PC-3 (cell line): ENCODE results near the gene NUDT6. TPM values are rescaled to one million over a fixed set of nuclear protein-coding genes. Genes with fewer than 3 reads are reported as not detected.

Source experiments
- ATAC-seq: fragments of 200-7000 bp; cut with Tn5 transposase; 2 replicates; pipeline ENCODE4 v1.9.1; 2020; ENCODE audit warnings: mild to moderate bottlenecking, moderate library complexity
- BruUV-seq: library from RNA; stranded (reverse); fragments of 400-500 nt; replicated peaks from 2 replicates; lab custom pipeline; 2021; lab: Mats Ljungman, UMichigan
- CTCF ChIA-PET: fragments of 300-600 bp; sonication (Branson Sonifier 250); formaldehyde crosslinking; loops from one replicate; lab custom pipeline; 2022; ENCODE audit warnings: antibody characterized with exemption; lab: Charles Lee
- POLR2A ChIA-PET: fragments of 300-600 bp; sonication (Branson Sonifier 250); formaldehyde crosslinking; loops from one replicate; lab custom pipeline; 2022; ENCODE audit warnings: antibody characterized with exemption; ENCODE audit not compliant: unreplicated experiment; lab: Charles Lee
- DNase-seq: peaks from one replicate; pipeline ENCODE4 v3.0.0-alpha.2; 2015
- H2AFZ ChIP-seq: fragments of 300-600 bp; sonication (generic); 2 replicates; pipeline ENCODE4 v1.6.0; 2016; ENCODE audit warnings: antibody characterized with exemption, low read length
- H3F3A ChIP-seq: fragments of 300-600 bp; sonication (generic); one replicate; pipeline ENCODE4 v1.6.0; 2017; ENCODE audit warnings: antibody characterized with exemption, low read length, control low read depth, mild to moderate bottlenecking; ENCODE audit not compliant: unreplicated experiment
- H3K27ac ChIP-seq: fragments of 300-600 bp; sonication (generic); 2 replicates; pipeline ENCODE4 v1.5.1; 2016; ENCODE audit warnings: mild to moderate bottlenecking, low read length
- H3K27me3 ChIP-seq: fragments of 300-600 bp; sonication (generic); 2 replicates; pipeline ENCODE4 v1.6.1; 2016; ENCODE audit warnings: low read length, mixed read lengths
- H3K36me3 ChIP-seq: fragments of 300-600 bp; sonication (generic); 2 replicates; pipeline ENCODE4 v1.6.1; 2016; ENCODE audit warnings: low read depth, mixed run types, low read length, mixed read lengths
- H3K4me1 ChIP-seq: fragments of 300-600 bp; sonication (generic); 2 replicates; pipeline ENCODE4 v1.5.1; 2016; ENCODE audit warnings: low read length; ENCODE audit not compliant: insufficient read depth
- H3K4me2 ChIP-seq: fragments of 300-600 bp; sonication (generic); 2 replicates; pipeline ENCODE4 v1.6.0; 2016; ENCODE audit warnings: low read length
- H3K4me3 ChIP-seq: fragments of 300-600 bp; sonication (generic); 2 replicates; pipeline ENCODE4 v1.5.1; 2016; ENCODE audit warnings: mild to moderate bottlenecking, low read length, mixed read lengths
- H3K79me2 ChIP-seq: fragments of 300-600 bp; sonication (generic); 2 replicates; pipeline ENCODE4 v1.6.1; 2017; ENCODE audit warnings: low read length, mixed read lengths
- H3K9ac ChIP-seq: fragments of 300-600 bp; sonication (generic); 2 replicates; pipeline ENCODE4 v1.6.0; 2016; ENCODE audit warnings: mild to moderate bottlenecking, low read length
- H3K9me2 ChIP-seq: fragments of 300-600 bp; sonication (generic); replicated peaks from 2 replicates; pipeline ENCODE4 v1.6.1; 2016; ENCODE audit warnings: mixed run types, low read length, mixed read lengths
- H3K9me3 ChIP-seq: fragments of 300-600 bp; sonication (generic); 2 replicates; pipeline ENCODE4 v1.6.1; 2016; ENCODE audit warnings: low read length, mixed read lengths
- H4K20me1 ChIP-seq: fragments of 300-600 bp; sonication (generic); 2 replicates; pipeline ENCODE4 v1.6.1; 2016; ENCODE audit warnings: low read length, mixed read lengths
- EZH2 ChIP-seq: fragments of 300-600 bp; sonication (generic); IDR thresholded peaks from one replicate; pipeline ENCODE4 v1.6.1; 2017; ENCODE audit warnings: antibody characterized with exemption, mild to moderate bottlenecking, low read length; ENCODE audit not compliant: unreplicated experiment
- EZH2phosphoT487 ChIP-seq: fragments of 300-600 bp; sonication (generic); IDR thresholded peaks from 2 replicates; pipeline ENCODE4 v1.6.1; 2018; ENCODE audit warnings: mild to moderate bottlenecking, antibody characterized with exemption, low read length, borderline replicate concordance
- intact Hi-C: fragments of 100-400 bp; cut with micrococcal nuclease; formaldehyde crosslinking; loops from 2 replicates; pipeline ENCODE4 v1.9.0; 2023
- total RNA-seq: library from RNA; depleted of rRNA; stranded (reverse); fragments of >200 nt; gene quantifications from 2 replicates; pipeline ENCODE4 v1.2.3, GENCODE V29; 2014
- TF ChIP-seq, protein P1 (sequence below): fragments of 300-600 bp; sonication (generic); conservative IDR thresholded peaks from 2 replicates; pipeline ENCODE4 v1.5.1; 2017; ENCODE audit warnings: antibody characterized with exemption, low read depth, mild to moderate bottlenecking, low read length

The NUDT6 gene
- total RNA-seq, 1 experiment from 2014 or later: 6.9 TPM

DNA sequence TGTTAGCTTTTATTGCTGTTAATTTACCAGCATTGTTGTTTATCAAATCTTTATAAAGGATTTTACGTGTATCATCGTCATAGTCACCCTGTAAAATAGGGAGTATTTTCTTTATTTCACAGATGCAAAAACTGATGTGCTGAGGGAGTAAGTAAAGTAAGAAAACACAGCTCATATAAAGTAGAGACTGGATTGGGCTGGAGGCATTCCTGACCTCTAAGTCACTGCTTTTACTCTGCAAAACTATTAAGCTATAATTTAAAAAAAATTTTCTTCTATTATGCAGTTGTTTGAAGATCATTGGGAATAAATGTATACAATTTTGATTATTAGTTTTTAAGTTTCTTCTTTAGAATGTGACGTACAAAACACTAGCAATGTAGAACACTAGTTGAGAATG lies 45.9 kb downstream of the NUDT6 start:
- ChIA-PET CTCF (no interaction called here), POLR2A (interaction anchor here (0.6 kb wide), 1 partner anchor 27 kb away, joined by 3 read pairs; no protein-coding TSS in a partner anchor)
- Histone ChIP-seq H3K9me3 (no peaks in the 10 kb centered on the region), H3K4me1 (peaks cover 19% of the 10 kb centered on the region), H3K27ac (no peak overlapping the region), H3K27me3 (no peaks in the 10 kb centered on the region), H4K20me1 (no peaks in the 10 kb centered on the region), H3K9me2 (no peaks in the 10 kb centered on the region), H2AFZ (no peak overlapping the region), H3K9ac (no peak overlapping the region), H3K36me3 (peaks cover 7% of the 10 kb centered on the region; the same call in 1 of the 2 replicates), H3K79me2 (no peaks in the 10 kb centered on the region), H3F3A (no peaks in the 10 kb centered on the region), H3K4me2 (no peak overlapping the region), H3K4me3 (no peak overlapping the region)
- BruUV-seq: no TSS peak
- ATAC-seq (no peak), DNase-seq (no peak)
- TF ChIP-seq EZH2phosphoT487 (no peak), EZH2 (no peak)
- TF ChIP-seq, protein P1, sequence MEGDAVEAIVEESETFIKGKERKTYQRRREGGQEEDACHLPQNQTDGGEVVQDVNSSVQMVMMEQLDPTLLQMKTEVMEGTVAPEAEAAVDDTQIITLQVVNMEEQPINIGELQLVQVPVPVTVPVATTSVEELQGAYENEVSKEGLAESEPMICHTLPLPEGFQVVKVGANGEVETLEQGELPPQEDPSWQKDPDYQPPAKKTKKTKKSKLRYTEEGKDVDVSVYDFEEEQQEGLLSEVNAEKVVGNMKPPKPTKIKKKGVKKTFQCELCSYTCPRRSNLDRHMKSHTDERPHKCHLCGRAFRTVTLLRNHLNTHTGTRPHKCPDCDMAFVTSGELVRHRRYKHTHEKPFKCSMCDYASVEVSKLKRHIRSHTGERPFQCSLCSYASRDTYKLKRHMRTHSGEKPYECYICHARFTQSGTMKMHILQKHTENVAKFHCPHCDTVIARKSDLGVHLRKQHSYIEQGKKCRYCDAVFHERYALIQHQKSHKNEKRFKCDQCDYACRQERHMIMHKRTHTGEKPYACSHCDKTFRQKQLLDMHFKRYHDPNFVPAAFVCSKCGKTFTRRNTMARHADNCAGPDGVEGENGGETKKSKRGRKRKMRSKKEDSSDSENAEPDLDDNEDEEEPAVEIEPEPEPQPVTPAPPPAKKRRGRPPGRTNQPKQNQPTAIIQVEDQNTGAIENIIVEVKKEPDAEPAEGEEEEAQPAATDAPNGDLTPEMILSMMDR: no peak
- intact Hi-C loops: no loop called here

DNA sequence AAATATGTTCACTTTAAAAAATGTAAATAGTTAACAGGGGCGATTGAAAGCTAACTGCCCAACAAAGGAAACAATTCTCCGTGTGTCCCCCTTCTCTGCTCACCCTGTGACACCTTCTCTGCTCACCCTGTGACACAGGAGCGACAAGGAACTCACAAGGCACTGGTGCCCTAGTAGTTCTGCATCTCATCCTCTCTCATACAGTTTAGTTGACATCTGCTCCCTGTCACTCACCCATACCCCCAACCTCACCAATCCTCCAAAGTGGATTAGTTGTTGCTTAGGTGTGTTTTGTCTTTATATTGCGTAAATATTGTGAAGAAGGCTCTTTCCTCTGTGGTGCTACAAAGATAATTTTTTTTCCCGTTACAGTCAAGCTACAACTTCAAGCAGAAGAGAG lies 46.4 kb downstream of the NUDT6 start:
- no peak overlapping the region for H3K4me2 ChIP-seq
- no peaks in the 10 kb centered on the region for H3K79me2 ChIP-seq
- H3K27ac ChIP-seq: no peak overlapping the region
- H3K36me3 ChIP-seq: peaks cover 5% of the 10 kb centered on the region; the same call in 1 of the 2 replicates
- H3K4me1 ChIP-seq: peaks cover 19% of the 10 kb centered on the region
- TF ChIP-seq EZH2phosphoT487 (no peak), EZH2 (no peak)
- TF ChIP-seq, protein P1: no peak
- no peaks in the 10 kb centered on the region for H3F3A ChIP-seq
- H4K20me1 ChIP-seq: no peaks in the 10 kb centered on the region
- no peaks in the 10 kb centered on the region for H3K9me2 ChIP-seq
- H2AFZ ChIP-seq: no peak overlapping the region
- ATAC-seq (no peak), DNase-seq (no peak)
- H3K9me3 ChIP-seq: no peaks in the 10 kb centered on the region
- no peak overlapping the region for H3K4me3 ChIP-seq
- H3K9ac ChIP-seq: no peak overlapping the region
- CTCF ChIA-PET: no interaction called here
- intact Hi-C loops: no loop called here
- no peaks in the 10 kb centered on the region for H3K27me3 ChIP-seq
- POLR2A ChIA-PET: interaction anchor here (0.6 kb wide), 1 partner anchor 28 kb away, joined by 3 read pairs; no protein-coding TSS in a partner anchor
- BruUV-seq: no TSS peak

DNA sequence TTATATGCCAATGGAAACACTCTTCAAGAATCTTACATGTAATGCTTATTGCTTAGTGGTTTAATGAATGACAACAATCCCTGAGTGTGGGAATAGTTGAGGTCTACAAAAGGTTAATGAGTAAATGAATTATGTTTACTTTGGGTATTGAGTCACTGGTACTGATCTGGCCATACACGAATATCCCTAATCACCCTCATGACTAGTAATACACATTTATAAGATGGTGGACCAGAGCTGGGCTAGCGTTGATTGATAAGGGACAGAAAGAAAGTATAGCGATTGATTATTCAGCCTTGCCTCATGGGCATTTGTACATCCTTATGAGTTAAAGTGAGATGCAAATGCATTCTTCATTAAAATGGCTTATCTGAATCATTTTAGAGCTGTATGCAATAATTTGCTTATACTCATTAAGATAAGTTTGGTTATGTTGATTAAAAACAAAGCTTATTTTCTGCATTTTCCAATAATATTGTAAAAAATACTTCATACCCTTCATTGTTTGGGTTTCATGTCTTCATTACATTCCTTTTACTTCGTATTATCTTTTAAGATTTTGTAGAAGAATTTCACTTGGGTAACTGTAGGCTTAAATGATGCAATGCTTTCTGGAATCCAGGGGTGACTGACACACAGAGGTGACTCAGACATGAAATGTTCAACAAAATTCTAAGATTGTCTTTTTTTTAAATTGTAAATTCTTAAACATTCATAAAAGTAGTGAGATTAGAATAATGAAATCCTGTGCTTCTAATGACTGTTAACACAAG lies 48.4 kb downstream of the NUDT6 start:
- Histone ChIP-seq H3K9me2 (no peaks in the 10 kb centered on the region), H3K4me3 (peak overlapping the region; percentile 29; the same call in 1 of the 2 replicates), H3K9ac (peak overlapping the region; percentile 21; the same call in 1 of the 2 replicates), H3K27me3 (no peaks in the 10 kb centered on the region), H3K36me3 (no peaks in the 10 kb centered on the region), H3K9me3 (no peaks in the 10 kb centered on the region), H3K27ac (peak overlapping the region; percentile 80), H3K4me2 (peak overlapping the region; percentile 69), H3K4me1 (peaks cover 19% of the 10 kb centered on the region), H2AFZ (no peak overlapping the region), H3F3A (no peaks in the 10 kb centered on the region), H3K79me2 (no peaks in the 10 kb centered on the region), H4K20me1 (no peaks in the 10 kb centered on the region)
- ChIA-PET CTCF (interaction anchor here (0.6 to 0.7 kb wide), 2 partner anchors 46 to 63 kb away, joined by 3 to 5 read pairs; no protein-coding TSS in a partner anchor), POLR2A (interaction anchor here (0.6 kb wide), 3 partner anchors 9 to 108 kb away, joined by 3 to 5 read pairs (median 4); no protein-coding TSS in a partner anchor)
- TF ChIP-seq EZH2 (no peak), EZH2phosphoT487 (no peak)
- TF ChIP-seq, protein P1: no peak
- BruUV-seq: no TSS peak
- intact Hi-C loops: loop anchor here (5.0 kb wide), 1 partner anchor 47 kb away; the partner anchor contains the start of gene FGF2
- ATAC-seq (peak; percentile 85), DNase-seq (peak; percentile 67)
